Loucy (cell line): ENCODE measurements around the gene FBH1.

Experiments used
- H2AFZ ChIP-seq: fragments of 200-600 bp; sonication (generic); 2 replicates; pipeline ENCODE4 v1.6.0; 2016; ENCODE audit warnings: antibody characterized with exemption, mild to moderate bottlenecking, low read length, moderate library complexity
- H3F3A ChIP-seq: fragments of 200-600 bp; 2 replicates; pipeline ENCODE4 v1.6.0; 2016; ENCODE audit warnings: antibody characterized with exemption, low read depth, mild to moderate bottlenecking
- H3K27me3 ChIP-seq: fragments of 200-600 bp; sonication (generic); 2 replicates; pipeline ENCODE4 v1.6.1; 2014; ENCODE audit warnings: low read length, mild to moderate bottlenecking; ENCODE audit not compliant: insufficient read depth, poor library complexity, severe bottlenecking
- H3K36me3 ChIP-seq: fragments of 200-600 bp; sonication (generic); 2 replicates; pipeline ENCODE4 v1.6.1; 2016; ENCODE audit warnings: low read length; ENCODE audit not compliant: insufficient read depth
- H3K4me1 ChIP-seq: fragments of 200-600 bp; sonication (generic); 2 replicates; pipeline ENCODE4 v1.5.1; 2014; ENCODE audit warnings: low read length, mild to moderate bottlenecking; ENCODE audit not compliant: insufficient read depth, poor library complexity, severe bottlenecking
- H3K4me2 ChIP-seq: fragments of 200-600 bp; sonication (generic); 2 replicates; pipeline ENCODE4 v1.6.0; 2014; ENCODE audit warnings: antibody characterized with exemption, low read length, low read depth, mild to moderate bottlenecking; ENCODE audit not compliant: poor library complexity, severe bottlenecking
- H3K4me3 ChIP-seq: fragments of 200-600 bp; sonication (generic); 2 replicates; pipeline ENCODE4 v1.5.1; 2014; ENCODE audit warnings: low read length, mild to moderate bottlenecking, mixed read lengths; ENCODE audit not compliant: poor library complexity, severe bottlenecking
- H3K79me2 ChIP-seq: fragments of 200-600 bp; sonication (generic); 2 replicates; pipeline ENCODE4 v1.6.1; 2014; ENCODE audit warnings: low read length; ENCODE audit not compliant: insufficient read depth
- H3K9ac ChIP-seq: fragments of 200-600 bp; sonication (generic); 2 replicates; pipeline ENCODE4 v1.6.0; 2014; ENCODE audit warnings: mild to moderate bottlenecking, low read depth, low read length, moderate library complexity; ENCODE audit not compliant: poor library complexity, severe bottlenecking
- H3K9me2 ChIP-seq: fragments of 200-600 bp; sonication (generic); replicated peaks from 2 replicates; pipeline ENCODE4 v1.6.1; 2016; ENCODE audit warnings: low read depth, low read length, mixed read lengths
- H3K9me3 ChIP-seq: fragments of 200-600 bp; sonication (generic); 2 replicates; pipeline ENCODE4 v1.6.1; 2014; ENCODE audit warnings: mild to moderate bottlenecking, antibody characterized with exemption, low read length, low read depth; ENCODE audit not compliant: insufficient read depth
- H4K20me1 ChIP-seq: fragments of 200-600 bp; sonication (generic); 2 replicates; pipeline ENCODE4 v1.6.0; 2014; ENCODE audit warnings: antibody characterized with exemption, low read length, mild to moderate bottlenecking; ENCODE audit not compliant: insufficient read depth, poor library complexity, severe bottlenecking
- EZH2phosphoT487 ChIP-seq: fragments of 200-600 bp; IDR thresholded peaks from 2 replicates; pipeline ENCODE4 v1.6.1; 2018; ENCODE audit warnings: antibody characterized with exemption, mild to moderate bottlenecking, moderate library complexity, borderline replicate concordance
- TF ChIP-seq, protein P1 (sequence below): fragments of 200-600 bp; sonication (generic); conservative IDR thresholded peaks from 2 replicates; pipeline ENCODE4 v1.5.1; 2014; ENCODE audit warnings: mild to moderate bottlenecking, antibody characterized with exemption, low read length

The FBH1 gene

DNA sequence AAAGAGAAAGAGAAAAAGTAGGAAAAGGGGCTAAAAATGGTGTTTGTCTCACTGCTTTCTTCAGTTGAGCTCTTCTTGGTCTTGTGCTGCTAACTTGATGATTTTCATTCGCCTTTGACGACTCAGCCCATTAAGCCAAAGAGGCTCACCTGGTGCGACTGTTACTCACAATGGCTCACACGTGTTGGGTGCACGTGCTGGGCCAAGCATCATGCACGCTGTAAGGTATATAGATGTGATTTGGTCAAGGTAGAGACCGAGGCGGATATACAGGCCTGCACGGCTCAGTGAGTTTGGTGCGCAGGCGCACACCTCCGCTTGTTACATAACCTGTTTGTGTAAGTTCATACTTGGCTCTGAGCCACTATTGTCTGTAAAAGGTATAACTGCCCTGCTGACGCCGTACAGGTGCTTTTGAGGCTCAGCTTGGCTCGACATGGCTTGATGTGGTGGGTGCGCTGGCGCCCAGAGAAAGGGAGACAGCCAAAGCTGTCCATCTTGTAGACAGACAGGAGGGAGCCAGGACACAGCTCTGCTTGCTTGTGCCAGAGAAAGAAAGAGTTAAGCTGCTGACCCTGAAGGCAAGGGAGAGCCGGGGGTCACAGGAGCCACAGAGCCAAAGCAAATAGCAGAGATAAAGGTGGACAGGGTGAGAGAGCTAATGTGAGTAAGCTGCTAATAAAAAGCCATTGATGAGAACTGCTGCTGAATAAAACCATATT is 33.9 kb upstream of the FBH1 start:
- H3K9me2 ChIP-seq, result no peaks in the 10 kb centered on the region
- H3K27me3 ChIP-seq, result no peaks in the 10 kb centered on the region
- H3K4me2 ChIP-seq, result no peak overlapping the region
- H3K4me3 ChIP-seq, result no peak overlapping the region
- no peaks in the 10 kb centered on the region for H4K20me1 ChIP-seq
- no peaks in the 10 kb centered on the region for H3K79me2 ChIP-seq
- no peaks in the 10 kb centered on the region for H3K9me3 ChIP-seq
- no peak overlapping the region for H2AFZ ChIP-seq
- H3K36me3 ChIP-seq, result no peaks in the 10 kb centered on the region
- no peaks in the 10 kb centered on the region for H3F3A ChIP-seq
- TF ChIP-seq EZH2phosphoT487, result no peak
- TF ChIP-seq, protein P1, sequence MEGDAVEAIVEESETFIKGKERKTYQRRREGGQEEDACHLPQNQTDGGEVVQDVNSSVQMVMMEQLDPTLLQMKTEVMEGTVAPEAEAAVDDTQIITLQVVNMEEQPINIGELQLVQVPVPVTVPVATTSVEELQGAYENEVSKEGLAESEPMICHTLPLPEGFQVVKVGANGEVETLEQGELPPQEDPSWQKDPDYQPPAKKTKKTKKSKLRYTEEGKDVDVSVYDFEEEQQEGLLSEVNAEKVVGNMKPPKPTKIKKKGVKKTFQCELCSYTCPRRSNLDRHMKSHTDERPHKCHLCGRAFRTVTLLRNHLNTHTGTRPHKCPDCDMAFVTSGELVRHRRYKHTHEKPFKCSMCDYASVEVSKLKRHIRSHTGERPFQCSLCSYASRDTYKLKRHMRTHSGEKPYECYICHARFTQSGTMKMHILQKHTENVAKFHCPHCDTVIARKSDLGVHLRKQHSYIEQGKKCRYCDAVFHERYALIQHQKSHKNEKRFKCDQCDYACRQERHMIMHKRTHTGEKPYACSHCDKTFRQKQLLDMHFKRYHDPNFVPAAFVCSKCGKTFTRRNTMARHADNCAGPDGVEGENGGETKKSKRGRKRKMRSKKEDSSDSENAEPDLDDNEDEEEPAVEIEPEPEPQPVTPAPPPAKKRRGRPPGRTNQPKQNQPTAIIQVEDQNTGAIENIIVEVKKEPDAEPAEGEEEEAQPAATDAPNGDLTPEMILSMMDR, result no peak
- H3K4me1 ChIP-seq, result no peaks in the 10 kb centered on the region
- H3K9ac ChIP-seq, result no peak overlapping the region

DNA sequence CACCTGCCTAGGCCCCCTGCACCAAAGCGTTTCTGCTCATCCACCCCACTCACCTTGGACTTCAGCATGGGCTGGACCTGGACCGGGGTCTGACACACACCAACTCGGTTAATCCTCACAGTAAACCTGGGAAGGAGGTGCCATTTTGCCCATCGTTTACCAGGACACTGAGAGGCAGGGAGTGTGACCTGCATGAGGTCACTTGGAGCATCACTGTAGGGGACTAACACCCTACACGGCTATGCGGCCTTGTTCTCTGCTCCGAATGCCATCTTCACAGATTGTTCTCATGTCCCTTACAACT is 33.4 kb upstream of the FBH1 start:
- Histone ChIP-seq H3K79me2 (no peaks in the 10 kb centered on the region), H3F3A (no peaks in the 10 kb centered on the region), H3K4me3 (no peak overlapping the region), H3K36me3 (no peaks in the 10 kb centered on the region), H3K9me2 (no peaks in the 10 kb centered on the region), H3K4me1 (no peaks in the 10 kb centered on the region), H3K9me3 (no peaks in the 10 kb centered on the region), H3K9ac (no peak overlapping the region), H2AFZ (no peak overlapping the region), H3K27me3 (no peaks in the 10 kb centered on the region), H3K4me2 (no peak overlapping the region), H4K20me1 (no peaks in the 10 kb centered on the region)
- TF ChIP-seq, protein P1, result no peak
- no peak for TF ChIP-seq EZH2phosphoT487

DNA sequence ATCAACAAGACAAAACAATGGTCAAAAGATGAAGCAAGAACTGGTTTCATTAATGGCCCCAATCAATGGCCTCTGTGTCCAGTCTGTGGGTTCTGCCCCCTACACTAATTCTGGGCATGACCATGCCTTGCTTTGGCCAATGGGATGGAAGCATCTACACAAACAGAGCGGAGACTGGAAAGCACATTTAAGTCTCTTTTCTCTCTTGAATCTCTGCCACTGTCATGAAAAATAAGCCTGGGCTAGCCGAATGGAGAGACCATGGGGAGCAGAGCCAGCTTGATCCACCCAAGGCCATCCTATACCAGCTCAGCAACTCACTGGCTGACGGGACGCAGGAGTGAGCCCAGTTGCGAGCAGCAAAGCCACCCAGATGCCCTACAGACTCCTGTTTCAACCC is 31.2 kb upstream of the FBH1 start:
- Histone ChIP-seq H3K4me2 (no peak overlapping the region), H2AFZ (no peak overlapping the region), H4K20me1 (no peaks in the 10 kb centered on the region), H3K36me3 (no peaks in the 10 kb centered on the region), H3K9me3 (no peaks in the 10 kb centered on the region), H3K27me3 (no peaks in the 10 kb centered on the region), H3K4me1 (no peaks in the 10 kb centered on the region), H3K9ac (no peak overlapping the region), H3K9me2 (no peaks in the 10 kb centered on the region), H3F3A (no peaks in the 10 kb centered on the region), H3K79me2 (no peaks in the 10 kb centered on the region), H3K4me3 (no peak overlapping the region)
- TF ChIP-seq, protein P1, result no peak
